ENCODE results near the gene IQCK.

Gene IQCK

GRCh38 chr16:19722269-19722952, 4.3 kb downstream of the IQCK start:
- DNase-seq: no peak

GRCh38 chr16:19722981-19723380, 4.9 kb downstream of the IQCK start:
- DNase-seq: no peak

GRCh38 chr16:19728636-19728965, 10.5 kb downstream of the IQCK start:
- DNase-seq: no peak

GRCh38 chr16:19733551-19733950, 15.5 kb downstream of the IQCK start:
- DNase-seq: no peak

- DNase-seq: no peak
Measured at GRCh38 chr16:19735074-19735867, 17.2 kb downstream of the IQCK start.

- no peak for DNase-seq
Measured at GRCh38 chr16:19737306-19738038, 19.4 kb downstream of the IQCK start.

GRCh38 chr16:19741354-19741753, 23.3 kb downstream of the IQCK start:
- no peak for DNase-seq

GRCh38 chr16:19743816-19744159, 25.7 kb downstream of the IQCK start:
- DNase-seq: no peak

- no peak for DNase-seq
Measured at GRCh38 chr16:19744670-19745069, 26.6 kb downstream of the IQCK start.

- DNase-seq: no peak
Measured at GRCh38 chr16:19745286-19746010, 27.4 kb downstream of the IQCK start.

GRCh38 chr16:19746561-19746960, 28.5 kb downstream of the IQCK start:
- no peak for DNase-seq

GRCh38 chr16:19748389-19749168, 30.5 kb downstream of the IQCK start:
- DNase-seq: no peak

- DNase-seq: no peak
Measured at GRCh38 chr16:19749571-19750080, 31.6 kb downstream of the IQCK start.

GRCh38 chr16:19751478-19752385, 33.7 kb downstream of the IQCK start:
- DNase-seq: no peak

- no peak for DNase-seq
Measured at GRCh38 chr16:19753815-19754643, 36.0 kb downstream of the IQCK start.

- DNase-seq: no peak
Measured at GRCh38 chr16:19754644-19755036, 36.6 kb downstream of the IQCK start.

GRCh38 chr16:19755268-19755667, 37.2 kb downstream of the IQCK start:
- DNase-seq: no peak

- DNase-seq: no peak
Measured at GRCh38 chr16:19757026-19757425, 39.0 kb downstream of the IQCK start.

GRCh38 chr16:19757762-19758595, 39.9 kb downstream of the IQCK start:
- DNase-seq: no peak

Data from DMS 273 treated with DMSO at 0.1 percent for 48 hours (cell line).